ENCODE results near the gene THAP7.
"Not testable (repeated sequence)": the region's sequence is repeated elsewhere in the genome, so short reads cannot be mapped to it uniquely, and the experiment has no call there.

The THAP7 gene

DNA sequence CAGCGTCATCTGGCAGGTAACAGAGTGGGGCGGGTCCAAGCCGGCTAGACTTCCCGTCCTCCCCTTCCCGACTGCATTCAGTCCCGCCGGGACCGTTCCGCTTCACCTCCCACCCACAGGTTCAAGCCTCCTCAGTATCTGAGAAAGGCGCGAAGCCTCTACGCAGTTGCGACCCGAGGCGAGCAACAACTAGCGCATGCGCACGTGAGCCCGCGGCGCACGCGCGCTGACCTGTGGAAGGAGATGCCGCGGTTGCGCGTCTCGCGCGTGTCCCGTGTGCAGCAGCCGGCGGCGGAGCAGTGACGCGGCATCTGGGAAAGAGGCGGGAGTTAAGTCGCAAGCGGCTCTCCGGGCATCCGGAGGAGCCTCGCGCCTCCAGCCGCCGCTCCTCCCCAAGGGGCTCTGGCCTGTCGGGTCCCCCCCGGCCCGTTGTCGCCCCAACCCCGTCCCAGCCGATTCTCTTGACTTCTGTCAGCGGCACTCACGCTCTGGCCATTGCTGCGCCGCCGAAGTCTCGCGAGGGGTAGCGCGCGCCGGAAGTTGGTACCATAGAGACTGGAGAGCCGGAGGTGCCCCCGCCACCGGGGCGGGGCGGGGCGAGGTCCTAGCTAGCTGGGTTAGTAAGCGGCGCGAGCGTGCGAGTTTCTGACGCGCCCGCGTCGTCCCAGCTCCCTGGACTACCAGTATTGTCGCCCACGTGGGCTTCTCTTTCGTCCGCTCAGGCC is at the start of gene THAP7:
THAP7 (minus strand) TSS at position 518 of the 725 bp plus-strand sequence; CDS start at position 311, 207 bp downstream.
- peak; percentile 89 for DNase-seq

- peak; percentile 61 for DNase-seq
Measured at GRCh38 chr22:21051145-21051830, 49.4 kb upstream of the THAP7 start.

GRCh38 chr22:21048965-21049364 is 47.0 kb upstream of the THAP7 start:
- not testable (repeated sequence) for DNase-seq

DNA sequence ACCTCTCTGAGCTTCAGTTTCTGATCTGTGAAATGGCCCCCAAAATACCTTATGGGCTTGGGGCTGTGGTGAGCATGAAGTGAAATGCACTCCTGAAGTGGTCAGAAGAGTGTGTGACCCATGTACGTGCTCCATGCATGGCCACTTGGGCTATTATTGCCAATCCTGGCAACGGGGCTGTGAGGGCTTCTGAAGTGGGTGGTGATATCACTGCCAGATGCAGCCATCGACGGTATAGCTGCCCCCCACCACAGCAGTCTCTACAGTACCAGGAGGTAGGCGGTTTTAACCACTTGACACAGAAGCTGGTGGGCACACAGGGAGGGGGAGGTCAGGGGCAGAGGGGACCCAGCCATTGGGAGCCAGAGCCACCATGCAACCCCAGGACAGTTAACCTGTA is 46.5 kb upstream of the THAP7 start:
- DNase-seq = not testable (repeated sequence)

GRCh38 chr22:21047730-21048129 is 45.8 kb upstream of the THAP7 start:
- no peak for DNase-seq

- no peak for DNase-seq
Measured at GRCh38 chr22:21047035-21047661, 45.2 kb upstream of the THAP7 start.

GRCh38 chr22:21045585-21046294 is 43.8 kb upstream of the THAP7 start, which contains the start of gene LRRC74B:
Gene LRRC74B (plus strand): TSS chr22:21045946. CDS start chr22:21045987, 41 bp downstream.
- peak; percentile 67 for DNase-seq

GRCh38 chr22:21044931-21045584 is 43.1 kb upstream of the THAP7 start:
- no peak for DNase-seq

DNA sequence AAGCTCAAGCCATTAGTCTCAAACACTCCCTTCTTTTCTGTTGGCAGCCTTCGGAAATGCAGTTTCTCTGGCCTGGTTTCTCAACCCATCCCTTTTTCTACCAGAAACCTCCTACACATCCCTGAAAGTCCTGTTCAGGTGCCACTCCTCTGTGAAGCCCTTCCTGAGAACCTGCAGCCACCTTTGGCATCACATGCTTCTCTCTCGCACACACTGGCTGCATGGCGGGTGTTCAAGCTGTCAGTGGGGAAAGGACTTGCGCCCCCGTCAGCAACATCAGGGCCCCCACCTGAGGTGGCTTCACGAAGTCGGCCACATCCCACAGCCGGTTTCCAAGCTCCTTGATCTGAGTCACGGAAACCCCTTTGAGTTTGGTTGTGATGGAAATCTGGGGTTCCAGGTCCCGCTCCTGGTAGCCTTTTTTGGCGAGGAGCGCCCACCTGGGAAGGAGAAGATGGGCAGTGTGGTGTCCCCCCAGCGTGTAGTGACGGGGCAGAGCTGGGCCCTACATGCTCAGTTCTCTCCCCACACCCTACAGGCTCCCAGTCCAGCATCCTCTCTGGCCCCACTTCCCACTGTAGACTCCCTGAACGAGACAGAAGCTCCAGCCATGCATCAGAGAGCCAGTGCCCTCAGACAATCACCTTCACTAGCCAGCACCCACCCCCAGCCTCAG is 42.1 kb upstream of the THAP7 start:
- DNase-seq = no peak

DNA sequence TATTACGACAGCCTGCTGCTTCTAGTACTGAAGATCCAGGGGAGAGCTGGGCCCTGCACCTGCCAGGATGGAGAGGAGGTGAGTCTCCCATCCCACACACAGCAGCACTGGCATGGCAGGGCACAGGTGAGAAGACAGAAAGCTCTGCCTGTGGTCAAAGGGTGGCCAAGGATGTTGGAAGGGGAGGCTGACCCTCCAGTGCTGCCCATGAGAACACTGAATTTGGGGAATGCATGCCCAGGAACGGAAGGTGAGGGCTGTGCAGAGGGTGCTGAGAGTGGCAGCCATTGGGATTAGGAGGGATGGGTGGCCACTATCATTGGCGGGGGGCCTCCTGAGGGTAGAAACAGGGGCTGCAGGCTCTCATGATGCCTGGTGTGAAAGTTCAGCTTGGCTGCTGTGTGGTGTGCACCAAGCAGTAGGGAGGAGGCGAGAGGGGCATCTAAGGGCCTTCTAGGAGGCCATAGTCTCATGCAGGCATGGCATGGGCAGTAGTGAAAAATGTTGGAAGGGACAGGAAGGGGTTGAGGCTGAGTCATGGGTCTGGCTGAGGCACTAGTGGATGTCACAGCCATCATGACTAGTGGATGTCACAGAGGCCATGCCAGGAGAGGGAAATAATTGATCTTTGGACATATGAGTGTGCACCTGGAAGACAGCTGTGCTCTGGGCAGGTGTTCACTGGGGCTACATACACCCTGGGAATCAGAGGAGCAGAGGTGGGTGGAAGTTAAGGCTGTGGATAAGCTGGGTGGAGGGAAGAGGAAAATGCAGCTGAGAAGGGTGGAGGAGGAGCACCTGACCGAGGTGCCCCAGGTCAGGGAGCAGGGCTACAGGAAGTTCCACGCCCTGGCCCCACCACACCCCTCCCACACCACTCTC is 41.3 kb upstream of the THAP7 start:
- DNase-seq = no peak

DNA sequence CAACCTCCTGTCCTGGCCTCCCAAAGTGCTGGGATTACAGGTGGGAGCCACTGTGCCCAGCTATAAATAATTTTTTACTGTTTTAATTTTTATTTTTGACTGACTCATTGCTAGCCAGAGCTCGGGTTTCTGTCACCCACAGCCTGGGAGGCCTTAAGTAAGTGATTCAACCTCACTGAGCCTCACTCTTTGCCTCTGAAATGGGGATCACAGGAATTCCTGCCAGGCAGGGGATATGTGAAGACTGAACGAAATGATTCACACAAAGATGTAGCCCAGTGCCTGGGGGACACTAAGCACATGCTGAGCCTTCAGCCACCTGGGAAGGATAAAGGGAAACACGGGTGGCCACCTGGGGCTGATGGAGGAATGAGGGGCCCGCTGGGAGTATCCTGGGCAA is 40.0 kb upstream of the THAP7 start:
- no peak for DNase-seq

GRCh38 chr22:21039158-21039557 is 37.2 kb upstream of the THAP7 start:
- DNase-seq = not testable (repeated sequence)

- DNase-seq = no peak
Measured at GRCh38 chr22:21038405-21038804, 36.5 kb upstream of the THAP7 start.

DNA sequence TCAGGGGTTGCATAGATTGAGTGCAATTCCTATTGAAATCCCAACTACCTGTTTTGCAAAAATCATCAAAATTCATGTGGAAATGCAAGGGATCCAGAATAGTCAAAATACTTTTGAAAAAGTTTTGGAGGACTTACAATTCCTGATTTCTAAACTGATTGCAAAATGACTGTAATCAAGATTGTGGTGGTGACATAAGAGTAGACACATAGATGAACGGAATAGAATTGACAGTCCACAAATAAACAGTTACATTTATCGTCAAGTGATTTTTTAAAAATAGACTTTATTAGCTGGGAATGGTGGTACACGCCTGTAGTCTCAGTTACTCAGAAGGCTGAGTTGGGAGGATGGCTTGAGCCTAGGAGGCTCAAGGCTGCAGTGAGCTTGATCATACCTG is 33.1 kb upstream of the THAP7 start:
- no peak for DNase-seq

DNA sequence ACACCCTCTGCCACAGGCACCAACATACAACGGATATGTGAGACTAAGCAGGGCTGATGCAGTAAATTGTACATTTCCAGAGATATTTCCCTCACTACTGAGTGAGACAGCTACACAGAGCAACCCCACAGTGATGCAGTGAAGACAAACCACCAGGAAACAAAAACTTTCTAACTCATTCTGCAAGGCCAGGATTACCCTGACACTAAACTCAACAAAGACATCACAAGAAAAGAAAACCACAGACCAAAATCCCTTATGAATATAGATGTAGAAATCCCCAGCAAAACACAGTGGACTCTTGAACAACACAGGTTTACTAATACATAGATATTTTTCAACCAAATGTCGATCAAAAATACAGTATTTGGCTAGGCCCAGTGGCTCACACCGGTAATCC is 32.0 kb upstream of the THAP7 start:
- DNase-seq = no peak

- no peak for DNase-seq
Measured at GRCh38 chr22:21032868-21033688, 31.2 kb upstream of the THAP7 start.

DNA sequence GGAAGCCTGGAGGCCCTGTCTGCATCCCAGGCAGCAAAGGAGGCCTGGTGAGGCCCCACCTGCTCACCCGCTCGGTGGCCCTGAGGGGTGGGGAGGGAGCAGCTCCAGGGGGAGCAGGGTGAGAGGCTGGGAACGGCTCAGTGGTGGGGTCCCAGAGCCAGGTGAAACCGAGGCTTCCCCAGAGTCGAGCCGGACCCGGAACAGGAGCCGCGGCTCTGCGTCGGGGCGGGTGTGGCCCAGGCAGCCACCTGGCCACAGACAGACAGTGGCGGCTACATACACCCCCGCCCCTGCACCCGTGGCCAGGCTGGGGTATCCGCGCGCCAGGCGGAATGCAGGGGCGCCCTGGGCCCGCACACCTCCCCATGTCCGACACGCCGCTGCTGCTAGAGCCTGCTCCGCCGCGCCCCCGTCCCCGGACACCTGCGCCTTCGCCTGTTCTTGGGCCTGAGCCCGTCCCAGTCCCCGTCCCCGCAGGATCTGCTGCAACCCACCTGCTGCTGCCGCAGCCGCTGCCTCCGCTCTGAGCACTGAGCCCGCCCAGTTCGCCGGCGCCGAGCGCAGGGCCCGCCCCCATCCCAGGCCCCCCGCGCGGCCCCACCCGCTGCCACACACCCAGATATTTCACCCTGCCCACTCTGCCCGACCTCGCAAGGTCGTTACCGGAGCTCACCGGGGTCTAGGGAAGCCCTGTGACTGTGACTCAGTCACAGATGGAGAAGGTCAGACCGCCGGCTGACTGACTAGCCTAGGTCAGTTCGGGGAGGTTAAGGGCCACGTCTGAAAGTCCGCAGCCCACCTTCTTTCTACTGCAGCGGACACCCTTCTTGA is 30.3 kb upstream of the THAP7 start, which contains the start of gene SLC7A4:
SLC7A4 (minus strand) TSS at position 525 of the 831 bp plus-strand sequence. CDS start 749 bp downstream, outside the sequence.
- DNase-seq = no peak

GRCh38 chr22:21031545-21032036 is 29.7 kb upstream of the THAP7 start:
- no peak for DNase-seq

All from NCI-H1694 treated with DMSO at 0.1 percent for 48 hours (cell line).